NCI-H2107 treated with DMSO at 0.1 percent for 48 hours (cell line): ENCODE measurements around the gene NUFIP2.
"Not testable (repeated sequence)": the region's sequence is repeated elsewhere in the genome, so short reads cannot be mapped to it uniquely, and the experiment has no call there.

Experiments used
- DNase-seq: peaks from one replicate; lab custom pipeline; 2025; ENCODE audit not compliant: unreplicated experiment; lab: John Stamatoyannopoulos, UW

NUFIP2 gene

DNA sequence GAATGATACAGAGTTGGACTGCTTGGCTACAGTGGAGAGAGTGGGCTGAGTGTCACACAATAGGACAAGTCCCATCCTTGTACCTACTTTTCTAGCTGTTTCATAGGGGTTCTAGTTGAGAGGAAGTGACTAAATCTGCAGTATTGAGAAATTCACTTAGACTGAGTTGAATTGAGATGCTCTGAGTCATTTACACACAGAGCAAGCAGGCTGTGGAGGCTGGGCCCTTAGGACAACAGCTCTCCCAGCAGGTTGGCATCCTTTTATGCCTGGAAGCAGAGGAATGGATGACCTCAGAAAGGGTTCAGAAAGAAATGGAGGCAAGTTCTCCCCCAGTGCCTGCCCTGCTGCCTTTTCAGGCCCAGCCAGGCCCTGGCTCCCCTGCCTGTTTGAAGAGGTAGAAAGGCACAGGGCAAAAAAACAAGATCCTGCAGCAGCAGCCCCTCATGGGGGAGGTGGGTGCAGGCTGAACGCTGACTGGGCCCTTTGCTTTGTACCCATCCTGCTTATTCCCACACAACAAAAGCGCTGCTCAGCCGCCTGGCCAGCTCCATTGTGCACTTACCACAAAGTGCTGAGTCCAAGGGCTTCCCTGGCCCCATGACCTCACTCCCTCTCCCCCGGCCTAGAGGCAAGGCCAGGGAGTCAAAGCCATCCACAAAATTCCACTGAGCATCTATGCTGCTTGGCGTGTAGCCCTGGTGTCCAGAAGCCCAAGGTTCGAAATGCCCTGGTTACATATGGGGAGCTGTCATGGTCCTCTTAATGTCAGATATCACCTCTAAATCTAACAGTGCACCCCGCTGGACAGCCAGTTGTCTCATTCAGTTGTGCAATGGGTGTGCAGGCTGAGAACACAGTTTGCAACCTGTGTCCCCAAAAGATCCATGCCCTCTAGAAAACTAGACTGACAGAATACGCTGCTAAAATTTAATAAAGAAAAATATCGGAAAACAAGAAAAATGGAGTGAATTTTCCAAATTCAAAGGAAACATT lies 52.7 kb downstream of the NUFIP2 start:
- no peak for DNase-seq

DNA sequence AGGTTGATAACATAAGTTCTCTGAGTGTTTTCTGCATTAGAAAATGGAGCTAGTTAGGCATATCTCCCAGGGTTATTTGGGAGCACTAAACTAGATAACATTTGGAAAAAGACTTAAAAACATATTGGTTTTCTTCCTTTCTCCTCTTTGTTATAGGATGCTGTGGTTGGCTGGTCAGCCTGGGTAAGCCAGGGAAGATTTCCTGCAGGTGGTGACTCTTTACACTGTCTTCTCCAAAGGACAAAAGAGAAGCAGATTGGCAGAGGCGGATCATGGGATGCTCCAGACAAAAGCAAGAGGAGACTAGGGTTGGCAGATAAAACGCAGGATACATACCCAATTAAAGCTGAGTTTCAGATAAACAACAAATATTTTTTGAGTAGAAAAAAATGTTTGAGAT lies 53.5 kb downstream of the NUFIP2 start:
- DNase-seq, result no peak

DNA sequence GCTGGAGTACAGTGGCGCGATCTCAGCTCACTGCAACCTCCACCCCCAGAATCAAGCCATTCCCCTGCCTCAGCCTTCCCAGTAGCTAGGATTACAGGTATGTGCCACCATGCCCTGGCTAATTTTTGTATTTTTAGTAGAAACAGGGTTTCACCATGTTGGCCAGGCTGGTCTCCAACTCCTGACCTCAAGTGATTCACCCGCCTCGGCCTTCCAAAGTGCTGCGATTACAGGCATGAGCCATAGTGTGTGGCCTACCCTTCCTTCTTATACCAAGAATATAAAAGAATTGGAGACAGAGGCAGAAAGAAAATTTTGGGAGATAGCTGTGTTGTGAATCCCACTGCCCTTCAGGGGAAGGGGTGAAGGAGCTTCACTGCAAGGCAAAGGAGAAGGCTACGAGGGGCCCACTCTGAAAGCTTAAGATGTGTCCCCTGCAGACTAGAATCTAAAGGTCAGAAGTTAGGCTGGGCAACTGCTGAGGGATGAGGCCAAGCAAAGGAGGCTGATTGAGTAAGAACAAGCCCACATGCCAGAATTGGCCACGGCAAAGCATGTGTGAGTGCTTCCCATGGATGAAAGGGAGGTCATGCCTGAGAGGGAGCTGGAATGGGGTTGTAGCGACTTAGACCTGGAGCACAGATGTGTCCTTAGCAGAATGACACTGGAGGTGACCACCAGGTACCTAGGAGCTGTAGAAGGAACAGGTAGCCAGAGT lies 55.7 kb downstream of the NUFIP2 start:
- DNase-seq, result no peak

DNA sequence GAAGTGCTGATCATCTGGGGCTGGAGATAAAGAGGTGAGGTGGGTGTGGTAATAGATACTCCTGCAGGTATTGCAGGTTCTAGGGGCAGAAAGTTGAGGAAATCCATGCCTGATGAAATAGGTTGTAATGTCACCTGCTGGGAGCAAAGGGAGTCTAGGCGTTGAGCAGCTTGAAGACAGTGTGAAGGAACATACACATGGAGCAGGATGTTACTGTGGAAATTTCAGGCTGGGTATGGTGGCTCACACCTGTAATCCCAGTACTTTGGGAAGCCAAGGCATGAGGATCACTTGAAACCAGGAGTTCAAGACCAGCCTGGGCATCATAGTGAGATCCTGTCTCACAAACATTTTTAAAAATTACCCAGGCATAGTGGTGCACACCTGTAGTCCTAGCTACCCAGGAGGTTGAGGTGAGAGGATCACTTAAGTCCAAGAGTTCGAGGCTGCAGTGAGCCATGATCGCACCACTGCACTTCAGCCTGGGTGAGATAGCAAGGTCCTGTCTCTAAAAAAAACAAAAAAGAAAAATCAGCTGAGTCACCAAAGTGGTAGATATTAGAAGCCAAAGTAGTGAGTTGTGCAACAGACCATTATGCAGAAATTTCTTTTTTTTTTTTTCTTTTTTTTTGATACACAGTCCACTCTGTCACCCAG lies 56.3 kb downstream of the NUFIP2 start:
- no peak for DNase-seq

DNA sequence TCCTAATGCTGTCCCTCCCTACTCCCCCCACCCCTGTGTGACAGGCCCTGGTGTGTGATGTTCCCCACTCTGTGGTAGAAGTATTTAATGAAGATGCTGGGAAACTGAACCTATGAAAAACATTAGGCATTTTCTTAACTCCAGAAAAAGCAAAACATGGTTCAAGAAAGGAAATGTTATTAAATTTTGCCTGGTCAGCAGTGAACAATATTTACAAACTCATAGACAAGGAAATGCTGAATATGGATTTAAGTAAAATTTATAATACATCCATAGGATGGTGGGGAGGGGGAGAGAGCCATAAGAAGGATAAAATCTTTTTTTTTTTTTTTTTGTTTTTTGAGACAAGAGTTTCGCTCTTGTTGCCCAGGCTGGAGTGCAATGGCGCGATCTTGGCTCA lies 58.0 kb downstream of the NUFIP2 start:
- DNase-seq, result no peak

DNA sequence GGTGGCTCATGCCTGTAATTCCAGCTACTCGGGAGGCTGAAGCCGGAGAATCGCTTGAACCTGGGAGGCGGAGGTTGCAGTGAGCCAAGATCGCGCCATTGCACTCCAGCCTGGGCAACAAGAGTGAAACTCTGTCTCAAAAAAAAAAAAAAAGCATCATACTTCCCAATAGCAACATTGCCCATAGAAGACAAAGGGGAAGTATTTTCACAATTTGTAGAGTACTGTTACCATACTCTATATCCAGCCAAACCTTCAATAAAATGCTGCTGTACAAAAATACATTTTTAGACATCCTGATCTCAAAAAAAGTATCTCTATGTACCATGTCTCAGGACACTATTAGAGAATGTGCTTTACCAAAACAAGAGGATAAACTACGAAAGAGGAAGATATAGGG lies 59.0 kb downstream of the NUFIP2 start:
- DNase-seq, result not testable (repeated sequence)

DNA sequence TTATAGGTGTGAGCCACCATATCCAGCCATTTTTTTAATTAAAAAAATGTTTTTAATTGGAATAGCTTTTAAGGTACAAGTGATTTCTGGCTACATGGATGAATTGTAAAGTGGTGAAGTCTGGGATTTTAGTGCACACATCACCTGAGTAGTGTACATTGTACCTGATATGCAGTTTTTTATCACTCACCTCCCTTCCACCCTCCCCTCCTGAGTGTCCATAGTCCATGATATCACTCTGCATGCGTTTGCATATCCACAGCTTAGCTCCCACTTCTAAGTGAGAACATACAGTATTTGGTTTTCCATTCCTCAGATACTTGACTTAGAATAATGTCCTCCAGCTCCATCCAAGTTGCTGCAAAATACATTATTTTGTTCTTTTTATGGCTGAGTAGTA lies 60.6 kb downstream of the NUFIP2 start:
- DNase-seq, result no peak

DNA sequence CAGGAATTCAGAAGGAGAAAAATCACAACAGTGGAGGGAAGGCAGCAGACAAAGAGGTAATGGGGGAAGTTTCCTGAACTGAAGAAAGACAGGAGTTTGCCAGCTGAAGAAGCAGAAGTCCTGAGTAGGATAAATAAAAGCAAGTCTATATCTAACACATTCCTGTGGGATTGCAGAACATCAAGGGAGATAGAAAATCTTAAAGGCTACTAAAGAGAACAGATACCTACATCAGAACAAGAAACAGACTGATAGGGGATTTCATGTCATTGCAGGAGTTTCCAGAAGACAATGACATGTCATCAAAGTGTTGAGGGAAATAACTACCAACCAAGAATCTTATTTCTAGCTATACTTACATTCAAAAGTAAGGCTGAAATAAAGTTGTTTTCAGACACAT lies 68.6 kb downstream of the NUFIP2 start:
- no peak for DNase-seq

DNA sequence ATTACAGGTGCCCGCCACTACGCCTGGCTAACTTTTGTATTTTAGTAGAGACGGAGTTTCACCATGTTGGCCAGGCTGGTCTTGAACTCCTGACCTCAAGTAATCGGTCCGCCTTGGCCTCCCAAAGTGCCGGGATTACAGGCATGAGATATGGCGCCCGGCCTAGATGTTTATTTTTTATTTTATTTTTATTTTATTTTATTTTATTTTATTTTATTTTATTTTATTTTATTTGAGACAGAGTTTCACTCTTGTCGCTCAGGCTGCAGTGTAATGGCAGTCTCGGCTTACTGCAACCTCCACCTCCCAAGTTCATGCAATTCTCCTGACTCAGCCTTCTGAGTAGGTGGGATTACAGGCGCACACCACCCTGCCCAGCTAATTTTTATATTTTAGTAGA lies 72.6 kb downstream of the NUFIP2 start:
- DNase-seq, result not testable (repeated sequence)

DNA sequence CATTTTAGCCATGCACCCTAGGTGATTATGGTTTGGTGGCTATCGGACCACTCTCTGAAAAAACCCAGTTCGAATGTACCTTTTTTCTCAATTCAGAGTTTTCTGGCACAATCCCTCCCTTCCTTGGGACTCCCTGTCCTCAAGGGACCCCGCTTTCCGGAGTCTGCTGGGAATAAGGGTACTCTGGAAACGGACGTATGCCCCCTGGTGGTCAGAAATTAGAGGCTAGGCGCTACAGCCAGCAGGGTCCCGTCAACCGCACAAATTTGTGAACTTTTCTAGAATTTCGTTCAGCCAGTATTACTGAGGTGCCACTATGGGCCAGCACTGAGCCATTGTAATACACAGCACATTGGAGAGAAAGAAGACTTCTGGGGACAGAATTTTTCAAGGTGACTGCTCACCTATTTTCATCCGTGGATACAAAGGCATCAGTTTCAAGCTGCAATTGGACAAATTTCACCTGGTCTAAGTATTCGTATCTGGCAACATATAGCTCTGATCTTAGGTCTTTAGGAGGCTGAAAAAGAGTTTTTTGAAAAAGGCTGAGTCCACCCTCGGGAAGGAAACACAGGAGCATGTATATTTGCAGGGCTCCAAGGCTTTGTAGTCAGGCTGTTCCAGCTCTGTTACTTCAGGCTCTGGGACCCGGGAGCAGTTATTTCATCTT lies 74.4 kb downstream of the NUFIP2 start:
- DNase-seq, result peak; percentile 16

DNA sequence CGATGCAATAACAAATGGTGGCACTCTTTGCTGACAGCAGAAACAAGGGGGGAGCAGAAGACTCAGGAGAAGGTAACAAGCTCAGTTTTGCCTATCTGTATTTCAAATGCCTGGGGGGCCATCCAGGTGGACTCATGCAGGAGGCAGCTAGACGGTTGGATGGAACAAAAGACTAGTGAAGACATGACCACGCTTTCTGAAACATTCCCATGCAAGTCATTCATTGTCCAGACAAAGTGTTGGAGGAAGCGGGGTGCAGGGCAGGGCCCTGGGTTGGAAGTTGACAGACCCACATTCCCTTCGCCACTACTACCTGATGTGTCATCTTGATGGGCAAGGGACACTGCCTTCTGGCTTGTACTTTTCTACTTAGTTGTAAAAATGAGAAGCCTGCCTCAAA lies 77.1 kb downstream of the NUFIP2 start:
- DNase-seq, result no peak

DNA sequence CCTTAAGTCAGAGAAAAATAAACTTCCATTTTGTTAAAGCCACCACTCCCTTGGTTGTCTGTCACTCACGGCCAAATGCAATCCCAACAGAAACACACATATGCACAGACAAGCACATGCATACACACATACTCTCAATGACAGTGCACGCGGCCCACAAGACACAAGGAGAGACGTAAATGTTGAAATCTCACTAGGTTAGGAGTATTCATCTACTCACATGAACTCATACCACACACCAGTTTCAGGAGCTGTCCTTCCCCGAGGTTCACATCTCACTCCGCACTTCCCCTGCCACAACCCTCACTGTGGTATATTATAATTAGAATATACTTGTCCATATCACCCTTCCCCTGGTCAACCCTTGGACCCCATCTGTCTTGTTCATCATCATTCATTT lies 77.8 kb downstream of the NUFIP2 start:
- DNase-seq, result no peak

DNA sequence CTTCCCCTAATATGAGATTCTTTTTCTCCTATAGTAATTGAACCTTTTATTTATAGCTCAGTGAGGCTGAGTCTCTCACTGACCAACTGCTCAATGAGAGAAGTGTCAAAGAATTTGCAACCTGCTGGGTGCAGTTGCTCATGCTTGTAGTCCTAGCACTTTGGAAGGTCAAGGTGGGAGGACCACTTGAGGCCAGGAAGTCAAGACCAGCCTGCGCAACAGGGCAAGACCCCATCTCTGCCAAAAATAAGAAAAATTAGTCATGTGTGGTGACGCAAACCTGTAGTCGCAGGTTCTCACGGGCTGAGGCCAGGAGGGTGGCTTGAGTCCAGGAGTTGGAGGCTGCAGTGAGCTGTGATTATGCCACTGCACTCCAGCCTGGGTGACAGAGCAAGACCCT lies 78.2 kb downstream of the NUFIP2 start:
- no peak for DNase-seq

DNA sequence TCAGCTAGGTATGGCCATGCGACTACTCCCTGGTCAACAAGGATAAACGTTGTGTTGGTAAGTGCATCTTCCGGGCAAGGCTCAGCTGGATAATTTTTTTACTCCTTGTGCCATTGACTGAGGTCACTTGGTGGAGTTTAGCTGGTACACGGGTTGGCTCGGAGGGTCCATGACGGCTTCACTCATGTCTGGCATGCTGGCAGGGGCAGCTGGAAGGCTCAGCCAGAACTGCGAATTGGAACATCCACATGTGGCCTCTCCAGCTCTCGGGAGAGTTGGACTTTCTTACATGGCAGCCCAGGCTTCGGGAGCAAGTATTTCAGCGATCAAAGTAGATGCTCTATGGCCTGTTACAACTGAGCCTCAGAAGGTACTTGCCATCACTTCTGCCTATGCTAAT lies 78.8 kb downstream of the NUFIP2 start:
- DNase-seq, result no peak

DNA sequence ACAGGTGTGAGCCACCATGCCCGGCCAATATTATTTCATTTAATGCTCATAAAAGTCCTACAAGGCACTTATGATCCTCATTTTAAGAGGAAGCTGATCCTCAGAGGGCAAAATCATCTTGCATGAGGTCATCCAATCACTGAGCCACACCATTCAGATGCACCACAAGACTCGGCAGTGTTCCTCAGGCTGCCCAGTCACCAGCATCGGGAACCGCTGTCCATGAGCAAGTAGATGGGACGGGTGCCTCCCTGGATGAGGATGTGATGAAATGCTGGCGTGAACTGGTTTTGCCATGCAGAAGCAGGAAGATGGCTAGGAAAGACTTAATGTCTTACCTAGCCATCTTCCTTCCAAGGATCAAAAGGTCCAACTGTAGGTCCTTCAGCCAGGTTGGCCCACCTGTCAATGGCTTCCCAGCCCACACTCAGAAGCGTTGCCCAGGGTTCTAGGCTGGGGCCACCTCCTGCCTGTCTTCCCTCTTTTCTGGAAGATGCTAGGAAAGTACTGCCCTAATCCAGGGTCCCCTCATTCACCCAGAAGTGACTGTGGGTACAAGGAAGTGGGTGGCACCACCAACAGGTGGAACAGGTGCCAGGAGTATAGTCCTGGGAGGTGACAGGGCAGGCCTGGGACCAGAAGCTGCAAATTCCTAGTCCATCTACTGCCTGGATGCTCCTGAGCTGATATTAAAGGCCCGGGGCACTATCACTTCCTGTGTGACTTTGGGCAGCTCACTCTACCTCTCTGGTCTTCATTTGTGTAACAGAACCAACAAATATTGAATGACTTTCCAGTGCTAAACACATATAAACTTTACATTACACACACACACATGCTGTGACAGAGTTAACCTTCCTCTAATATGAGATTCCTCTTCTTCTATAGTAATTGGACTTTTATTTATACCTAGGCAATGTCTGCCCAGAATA lies 79.5 kb downstream of the NUFIP2 start:
- no peak for DNase-seq

DNA sequence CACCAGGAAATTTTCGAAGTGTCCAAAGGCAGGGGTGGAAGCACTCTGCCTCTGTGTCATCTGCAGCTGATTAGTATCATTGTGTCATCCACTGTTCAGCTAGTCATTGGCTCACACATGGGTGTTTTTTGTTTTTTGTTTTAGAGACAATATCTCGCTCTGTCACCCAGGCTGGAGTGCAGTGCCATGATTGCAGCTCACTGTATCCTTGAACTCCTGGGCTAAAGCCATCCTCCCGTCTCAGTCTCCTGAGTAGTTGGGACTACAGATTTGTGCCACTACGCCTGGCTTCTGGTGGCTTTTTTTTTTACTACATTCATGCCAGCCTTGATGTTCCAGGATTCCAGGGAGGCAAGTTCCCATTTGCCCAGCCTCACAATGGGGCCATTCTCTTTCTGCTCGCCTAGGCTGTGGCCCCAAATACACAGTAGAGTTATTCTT lies 81.2 kb downstream of the NUFIP2 start:
- DNase-seq, result no peak

DNA sequence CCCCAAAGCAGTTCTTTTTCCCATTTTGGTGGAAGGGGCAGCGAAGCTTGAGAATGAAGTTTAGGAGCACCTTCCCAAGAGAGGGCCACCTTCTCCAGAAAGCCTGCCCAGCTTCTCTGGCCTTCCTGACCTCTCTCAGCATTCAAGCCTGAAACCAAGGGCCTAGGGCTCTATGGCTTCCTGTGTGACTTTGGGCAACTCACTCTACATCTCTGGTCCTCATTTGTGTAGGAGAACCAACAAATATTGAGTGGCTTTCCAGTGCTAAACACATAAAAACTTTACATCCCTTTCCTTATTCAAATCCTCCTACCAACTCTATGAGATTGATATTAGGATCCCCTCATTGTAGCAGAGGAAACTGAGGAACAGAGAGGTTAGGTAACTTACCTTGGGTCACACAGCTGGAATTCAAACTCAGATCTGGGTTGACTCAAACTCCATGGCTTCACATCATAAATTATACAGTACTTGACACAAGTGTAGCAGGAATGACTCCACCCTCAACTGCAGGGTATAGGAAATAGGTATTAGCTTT lies 81.8 kb downstream of the NUFIP2 start:
- DNase-seq, result no peak

DNA sequence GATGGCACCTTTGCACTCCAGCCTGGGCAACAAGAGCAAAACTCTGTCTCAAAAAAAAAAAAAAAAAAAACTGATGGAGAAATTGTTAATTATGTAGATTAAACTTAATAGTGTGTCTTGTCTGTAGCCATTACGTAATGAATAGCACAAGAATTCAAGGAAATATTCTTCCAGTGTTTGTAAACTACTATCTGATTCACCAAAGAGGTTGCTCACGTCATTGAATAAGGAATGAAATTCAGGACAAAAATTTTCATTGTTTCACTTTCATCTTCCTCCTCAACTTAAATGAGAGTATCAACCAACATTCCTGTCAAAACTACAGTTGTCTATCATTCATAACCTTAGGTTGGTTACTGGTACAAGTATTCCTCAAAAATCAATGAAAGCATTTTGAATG lies 83.1 kb downstream of the NUFIP2 start:
- DNase-seq, result no peak

DNA sequence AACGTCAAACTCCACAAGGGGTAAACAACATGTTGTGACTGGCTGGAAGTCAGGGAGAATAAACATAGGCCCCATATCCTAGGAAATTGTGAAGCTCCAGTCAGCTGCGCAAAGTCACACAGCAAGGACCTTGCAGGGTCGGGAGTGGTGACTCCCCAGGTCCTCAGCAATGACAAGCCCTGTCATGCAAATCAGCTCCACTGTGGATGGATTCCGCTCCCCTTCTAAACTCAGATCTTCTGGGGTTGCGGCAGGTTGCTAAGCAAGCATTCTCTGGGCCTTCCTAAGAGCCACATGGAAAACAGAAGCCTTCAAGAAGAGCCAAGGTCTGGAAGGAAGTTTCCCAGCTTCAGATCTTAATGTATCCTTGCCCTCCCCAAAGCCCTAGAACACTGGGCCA lies 84.9 kb downstream of the NUFIP2 start:
- no peak for DNase-seq

DNA sequence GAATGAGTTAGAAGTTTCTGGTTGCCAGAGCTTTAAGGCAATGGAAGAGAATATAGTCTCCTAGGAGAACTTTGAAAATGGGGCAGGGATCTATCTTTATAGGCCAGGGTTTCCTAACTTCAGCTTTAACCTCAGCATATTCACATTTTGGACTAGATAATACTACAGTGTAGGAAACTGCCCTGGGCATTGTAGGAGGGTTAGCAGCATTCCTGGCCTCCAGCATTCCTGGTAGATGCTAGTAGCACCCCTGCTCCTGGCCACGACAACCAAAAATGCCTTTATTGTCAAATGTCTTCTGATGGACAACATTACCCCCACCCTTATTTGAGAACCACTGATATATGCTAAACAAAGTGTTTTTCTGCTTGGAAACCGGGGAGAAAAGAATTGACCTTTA lies 86.0 kb downstream of the NUFIP2 start:
- no peak for DNase-seq
